K562 (cell line): ENCODE measurements around the gene RRAGD. TPM values are rescaled to one million over a fixed set of nuclear protein-coding genes. Genes with fewer than 3 reads are reported as not detected.

Source experiments
- ATAC-seq: fragments of 200-7000 bp; cut with Tn5 transposase; 3 replicates; pipeline ENCODE4 v1.9.1; 2020; ENCODE audit warnings: moderate library complexity
- BruUV-seq: library from RNA; stranded (reverse); fragments of 400-500 nt; replicated peaks from 2 replicates; lab custom pipeline; 2021; lab: Mats Ljungman, UMichigan
- CTCF ChIA-PET: fragments of 300-600 bp; formaldehyde crosslinking; extraction: SDS; loops from one replicate; lab custom pipeline; 2021; ENCODE audit warnings: low intra/inter-chr PET ratio; lab: Yijun Ruan, JAX
- POLR2A ChIA-PET: fragments of 300-600, 350-650 bp; sonication (Branson Sonifier 250); formaldehyde crosslinking; extraction: SDS; loops from one replicate; lab custom pipeline; 2021; ENCODE audit warnings: antibody characterized with exemption, inconsistent platforms; lab: Yijun Ruan, JAX
- DNase-seq, 4 experiments: peaks; one replicate each; pipeline versions ENCODE4 v3.0.0 to v3.0.0-alpha.2; 2011 to 2018; ENCODE audit warnings: low spot score in 3 of 4, mixed read lengths in 3 of 4; ENCODE audit errors: extremely low read depth in 1 of 4
- FAIRE-seq: peaks from 2 replicates; lab custom pipeline; 2011; peaks lifted over from hg19 to GRCh38; lab: Jason Lieb, UNC
- H2AFZ ChIP-seq: 2 replicates; pipeline ENCODE4 v1.6.0; 2011; ENCODE audit warnings: low read depth, low read length, control low read depth, inconsistent platforms
- H3K27ac ChIP-seq: fragments of 200-600 bp; 3 replicates; pipeline ENCODE4 v1.8.0; 2011; ENCODE audit warnings: low read depth, mild to moderate bottlenecking, control low read depth, inconsistent platforms, low read length, moderate library complexity, mixed read lengths; ENCODE audit errors: extremely low read depth
- H3K27me3 ChIP-seq, 2 experiments: fragments of 300-600 bp in 1 of 2; 2 replicates in 1 of 2; 3 replicates in 1 of 2; pipeline versions ENCODE4 v1.6.0 to v1.8.0; 2011; ENCODE audit warnings: inconsistent platforms in 2 of 2, low read length in 2 of 2, mild to moderate bottlenecking in 1 of 2, mixed read lengths in 1 of 2, moderate library complexity in 1 of 2; ENCODE audit not compliant: control insufficient read depth in 2 of 2, insufficient read depth in 2 of 2
- H3K36me3 ChIP-seq: fragments of 300-600 bp; 3 replicates; pipeline ENCODE4 v1.8.0; 2011; ENCODE audit warnings: mild to moderate bottlenecking, low read length, inconsistent platforms; ENCODE audit not compliant: control insufficient read depth, insufficient read depth
- H3K4me1 ChIP-seq, 2 experiments: fragments of 200-600 bp in 1 of 2; replicated peaks in 1 of 2; 2 replicates in 1 of 2; 3 replicates in 1 of 2; pipeline versions ENCODE4 v1.5.1 to v1.8.0; 2011; ENCODE audit warnings: inconsistent platforms in 2 of 2, low read length in 2 of 2, mild to moderate bottlenecking in 1 of 2, mixed read lengths in 1 of 2, moderate library complexity in 1 of 2; ENCODE audit not compliant: control insufficient read depth in 2 of 2, insufficient read depth in 2 of 2
- H3K4me2 ChIP-seq: 2 replicates; pipeline ENCODE4 v1.6.1; 2011; ENCODE audit warnings: low read length, control low read depth, inconsistent platforms, mixed read lengths; ENCODE audit not compliant: insufficient read depth
- H3K4me3 ChIP-seq: fragments of 200-600 bp; sonication (generic), shearing (Covaris generic); 2 replicates; pipeline ENCODE4 v1.5.1; 2016; ENCODE audit warnings: control low read depth, inconsistent platforms
- H3K79me2 ChIP-seq: fragments of 200-600 bp; 3 replicates; pipeline ENCODE4 v1.8.0; 2011; ENCODE audit warnings: low read length, inconsistent platforms; ENCODE audit not compliant: control insufficient read depth, insufficient read depth
- H3K9ac ChIP-seq, 2 experiments: 2 replicates each; pipeline versions ENCODE4 v1.6.0 to v1.6.1; 2011; ENCODE audit warnings: low read depth in 2 of 2, low read length in 2 of 2, control low read depth in 1 of 2, inconsistent platforms in 1 of 2, mild to moderate bottlenecking in 1 of 2, mixed read lengths in 1 of 2; ENCODE audit not compliant: insufficient read depth in 1 of 2
- H3K9me1 ChIP-seq: one replicate; pipeline ENCODE4 v1.6.0; 2011; ENCODE audit warnings: inconsistent platforms, mild to moderate bottlenecking, low read length, moderate library complexity; ENCODE audit not compliant: control insufficient read depth, insufficient read depth
- H3K9me3 ChIP-seq: replicated peaks from 2 replicates; pipeline ENCODE4 v1.5.1; 2011; ENCODE audit warnings: low read depth, low read length, inconsistent platforms; ENCODE audit not compliant: control insufficient read depth, insufficient read depth
- H4K20me1 ChIP-seq: replicated peaks from 2 replicates; pipeline ENCODE4 v1.6.1; 2011; ENCODE audit warnings: low read length, inconsistent platforms, mixed read lengths; ENCODE audit not compliant: control insufficient read depth, insufficient read depth
- GTF3C2 ChIP-seq: IDR thresholded peaks from 3 replicates; pipeline ENCODE4 v1.6.1; 2011; ENCODE audit warnings: borderline replicate concordance, mild to moderate bottlenecking, moderate library complexity; ENCODE audit not compliant: insufficient read length; ENCODE audit errors: extremely low read depth
- HES1 ChIP-seq: fragments of 450-650 bp; IDR thresholded peaks from 2 replicates; pipeline ENCODE4 v1.6.1; 2016; ENCODE audit warnings: low read depth, mild to moderate bottlenecking, moderate library complexity
- MECOM ChIP-seq: fragments of 250-450 bp; sonication (Bioruptor Pico); IDR thresholded peaks from 2 replicates; pipeline ENCODE4 v1.8.0; 2022; ENCODE audit warnings: inconsistent platforms
- POLR3G ChIP-seq: IDR thresholded peaks from 2 replicates; pipeline ENCODE4 v1.6.1; 2011; ENCODE audit not compliant: insufficient read length, insufficient replicate concordance; ENCODE audit errors: extremely low read depth
- PRPF4 ChIP-seq: fragments of 200-400 bp; formaldehyde crosslinking; IDR thresholded peaks from one replicate; pipeline ENCODE4 v1.6.1; 2017; ENCODE audit warnings: low read length, low read depth, mild to moderate bottlenecking; ENCODE audit not compliant: insufficient read depth, poor library complexity, severe bottlenecking
- TCFL5 ChIP-seq: fragments of 250-450 bp; sonication (Bioruptor Pico); conservative IDR thresholded peaks from 2 replicates; pipeline ENCODE4 v1.6.1; 2021; ENCODE audit warnings: mild to moderate bottlenecking, moderate library complexity, matching md5 sums
- ZNF354B ChIP-seq: fragments of 250-450 bp; sonication (Bioruptor Pico); IDR thresholded peaks from 2 replicates; pipeline ENCODE4 v1.4.0; 2020
- ZNF561 ChIP-seq: fragments of 450-650 bp; formaldehyde crosslinking; conservative IDR thresholded peaks from 2 replicates; pipeline ENCODE4 v1.4.0; 2020; ENCODE audit warnings: mild to moderate bottlenecking, moderate library complexity
- WGBS: fragments of 100-300 bp; shearing (Covaris generic); methylation state at CpG from one replicate; pipeline ENCODE4 v1.1.6; 2016; ENCODE audit warnings: low coverage, mixed read lengths; ENCODE audit not compliant: insufficient coverage; ENCODE audit errors: missing lambda C conversion rate; 5-methylcytosine and 5-hydroxymethylcytosine counted together
- in situ Hi-C: fragments of 300-500 bp; cut with MboI; formaldehyde crosslinking; loops from 4 replicates; pipeline ENCODE4 v1.15.0; 2018; ENCODE audit warnings: inconsistent platforms, mixed read lengths
- intact Hi-C: fragments of 100-400 bp; cut with micrococcal nuclease; formaldehyde crosslinking; loops from 2 replicates; pipeline ENCODE4 v1.14.2; 2022
- polyA plus RNA-seq, 8 experiments: library from polyadenylated mRNA; depleted of rRNA in 4 of 8; stranded (reverse) in 5 of 8; unstranded in 3 of 8; fragments of >200 nt; fragmentation: Nextera tagmentation in 2 of 8; fragmentation: Illumina TruSeq in 1 of 8; extraction: Ambion mirVana in 2 of 8; extraction: Trizol in 1 of 8; gene quantifications; 2 replicates each; pipeline versions ENCODE4 v1.2.1 to v1.2.3, GENCODE V29; 2011 to 2014; ENCODE audit warnings: inconsistent platforms in 1 of 8, missing spikeins in 1 of 8
- total RNA-seq, 7 experiments: library from RNA; depleted of rRNA in 6 of 7; stranded (reverse); fragments of >200 nt in 6 of 7; fragmentation: Illumina TruSeq in 2 of 7; extraction: Trizol in 2 of 7; gene quantifications; 2 replicates each; pipeline versions ENCODE4 v1.2.1 to v1.2.3, GENCODE V29; 2011 to 2021; ENCODE audit warnings: low replicate concordance in 1 of 7

Gene RRAGD
- total and polyA plus RNA-seq, 9 of the 15 experiments (the other 6 are each of a cell fraction or from before 2014, with no cell fraction given): 0.03 to 0.07 (median 0.04) TPM; not detected in 6

- TF ChIP-seq GTF3C2: no peak
- TF ChIP-seq PRPF4: no peak
- no peak for TF ChIP-seq ZNF561 (CRISPR knock-in tag)
- no peak for TF ChIP-seq TCFL5
- no peak for TF ChIP-seq ZNF354B (CRISPR knock-in tag)
- no peak for TF ChIP-seq MECOM (CRISPR knock-in tag)
- TF ChIP-seq HES1: no peak
Observed at GRCh38 chr6:89440200-89440599, 28.1 kb upstream of the RRAGD start (continued).

GRCh38 chr6:89439014-89439413 is 26.9 kb upstream of the RRAGD start:
- Histone ChIP-seq H4K20me1 (0 out of 2 replicates have a peak, but pooled peaks cover 4% of the 10 kb centered on the region), H3K4me3 (no peak overlapping the region), H3K4me1 (no peaks in the 10 kb centered on the region), H3K4me2 (no peak overlapping the region), H3K27me3 (peaks cover 15 to 18% of the 10 kb centered on the region in 2 experiments; a peak in 4 of 5 replicates), H3K27ac (no peak overlapping the region), H3K79me2 (no peaks in the 10 kb centered on the region), H3K36me3 (no peaks in the 10 kb centered on the region), H3K9me1 (no peaks in the 10 kb centered on the region), H3K9ac (no peak overlapping the region), H2AFZ (no peak overlapping the region), H3K9me3 (no peaks in the 10 kb centered on the region)
- ATAC-seq: no peak
- no TSS peak for BruUV-seq
- ChIA-PET POLR2A (no interaction called here), CTCF (no interaction called here)
- FAIRE-seq: no peak
- intact Hi-C loops (no loop called here), in situ Hi-C loops (no loop called here)
- no peak for DNase-seq
- WGBS: 7% methylated on average over 2 of the region's 2 CpGs
- no peak for TF ChIP-seq POLR3G
